ENCODE data around the gene RALGAPA2. TPM values are rescaled to one million over a fixed set of nuclear protein-coding genes. Genes with fewer than 3 reads are reported as not detected.

Gene RALGAPA2
- total RNA-seq, 1 experiment from 2014 or later: 9.8 TPM

DNA sequence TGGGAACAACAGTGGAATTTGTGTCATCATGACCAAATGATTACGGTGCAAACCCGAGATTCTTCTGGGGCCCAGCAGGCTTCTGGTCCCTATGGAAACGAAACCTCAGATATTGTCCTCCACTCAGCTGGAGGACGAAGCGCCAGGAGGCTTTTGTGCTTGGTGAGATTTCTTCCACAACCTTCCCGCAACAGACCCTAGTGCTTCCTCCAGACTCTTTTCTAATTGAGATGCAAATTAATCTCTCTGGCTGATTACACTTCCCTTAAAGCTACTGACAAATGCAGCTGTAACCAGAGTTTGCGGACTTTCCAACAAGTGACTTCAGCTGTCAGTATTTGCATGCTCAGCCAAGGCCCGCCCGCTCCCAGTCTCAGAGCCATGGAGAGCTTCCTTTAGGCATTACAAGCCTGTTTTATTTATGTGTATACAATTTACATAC, 248.5 kb downstream of the RALGAPA2 start:
- Mint-ChIP-seq H3K4me3 (ENCODE audit: unreplicated experiment) (no peak overlapping the region), H3K27ac (ENCODE audit: low read depth, unreplicated experiment) (no peak overlapping the region), H3K9me3 (ENCODE audit: unreplicated experiment) (no peaks in the 10 kb centered on the region), H3K36me3 (ENCODE audit: insufficient read depth, unreplicated experiment) (peaks cover 13% of the 10 kb centered on the region), H3K4me1 (ENCODE audit: insufficient read depth, unreplicated experiment) (peaks cover 7% of the 10 kb centered on the region), H3K27me3 (ENCODE audit: insufficient read depth, unreplicated experiment) (no peaks in the 10 kb centered on the region)
- intact Hi-C loops (cut with micrococcal nuclease): loop anchor here (2.0 kb wide), 1 partner anchor 105 kb away; no protein-coding TSS in a partner anchor
- no peak for DNase-seq (ENCODE audit: unreplicated experiment)
- TF ChIP-seq, protein P1, sequence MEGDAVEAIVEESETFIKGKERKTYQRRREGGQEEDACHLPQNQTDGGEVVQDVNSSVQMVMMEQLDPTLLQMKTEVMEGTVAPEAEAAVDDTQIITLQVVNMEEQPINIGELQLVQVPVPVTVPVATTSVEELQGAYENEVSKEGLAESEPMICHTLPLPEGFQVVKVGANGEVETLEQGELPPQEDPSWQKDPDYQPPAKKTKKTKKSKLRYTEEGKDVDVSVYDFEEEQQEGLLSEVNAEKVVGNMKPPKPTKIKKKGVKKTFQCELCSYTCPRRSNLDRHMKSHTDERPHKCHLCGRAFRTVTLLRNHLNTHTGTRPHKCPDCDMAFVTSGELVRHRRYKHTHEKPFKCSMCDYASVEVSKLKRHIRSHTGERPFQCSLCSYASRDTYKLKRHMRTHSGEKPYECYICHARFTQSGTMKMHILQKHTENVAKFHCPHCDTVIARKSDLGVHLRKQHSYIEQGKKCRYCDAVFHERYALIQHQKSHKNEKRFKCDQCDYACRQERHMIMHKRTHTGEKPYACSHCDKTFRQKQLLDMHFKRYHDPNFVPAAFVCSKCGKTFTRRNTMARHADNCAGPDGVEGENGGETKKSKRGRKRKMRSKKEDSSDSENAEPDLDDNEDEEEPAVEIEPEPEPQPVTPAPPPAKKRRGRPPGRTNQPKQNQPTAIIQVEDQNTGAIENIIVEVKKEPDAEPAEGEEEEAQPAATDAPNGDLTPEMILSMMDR (IDR thresholded peaks at IDR 0.05; ENCODE audit: unreplicated experiment): no peak
- BruUV-seq (replicated peaks): no TSS peak
- CTCF ChIA-PET: interaction anchor here (1.0 kb wide), 1 partner anchor 11 kb away, joined by 3 read pairs; no protein-coding TSS in a partner anchor
- POLR2A ChIA-PET: no interaction called here

GRCh38 chr20:20462185-20462584, 250.3 kb downstream of the RALGAPA2 start:
- Mint-ChIP-seq H3K27ac (ENCODE audit: low read depth, unreplicated experiment) (no peak overlapping the region), H3K36me3 (ENCODE audit: insufficient read depth, unreplicated experiment) (peaks cover 6% of the 10 kb centered on the region), H3K4me1 (ENCODE audit: insufficient read depth, unreplicated experiment) (peaks cover 13% of the 10 kb centered on the region), H3K9me3 (ENCODE audit: unreplicated experiment) (no peaks in the 10 kb centered on the region), H3K4me3 (ENCODE audit: unreplicated experiment) (no peak overlapping the region), H3K27me3 (ENCODE audit: insufficient read depth, unreplicated experiment) (no peaks in the 10 kb centered on the region)
- ChIA-PET CTCF (no interaction called here), POLR2A (no interaction called here)
- TF ChIP-seq, protein P1 (IDR thresholded peaks at IDR 0.05; ENCODE audit: unreplicated experiment): no peak
- intact Hi-C loops (cut with micrococcal nuclease): no loop called here
- no TSS peak for BruUV-seq (replicated peaks)
- no peak for DNase-seq (ENCODE audit: unreplicated experiment)

DNA sequence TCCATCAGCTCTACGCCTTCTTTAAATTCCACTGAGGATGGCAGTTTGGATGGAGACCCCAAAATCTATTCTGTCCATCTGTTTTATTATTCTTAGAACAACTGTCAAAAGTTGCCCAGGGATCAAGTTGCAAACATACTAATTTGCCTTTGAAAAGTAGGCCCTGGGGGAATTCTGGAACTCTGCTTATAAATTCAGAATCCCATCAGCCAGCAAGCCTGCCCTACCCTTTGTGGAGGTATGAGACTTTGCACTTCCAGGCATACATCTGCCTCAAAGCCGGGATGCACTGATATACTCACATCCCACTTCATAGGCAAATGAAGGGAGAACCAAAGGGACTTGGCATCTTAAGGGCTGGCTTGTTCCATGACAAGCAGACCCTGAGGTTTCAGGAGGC, 250.9 kb downstream of the RALGAPA2 start:
- H3K27ac Mint-ChIP-seq (ENCODE audit: low read depth, unreplicated experiment): no peak overlapping the region
- H3K36me3 Mint-ChIP-seq (ENCODE audit: insufficient read depth, unreplicated experiment): peaks cover 6% of the 10 kb centered on the region
- TF ChIP-seq, protein P1 (IDR thresholded peaks at IDR 0.05; ENCODE audit: unreplicated experiment): no peak
- no TSS peak for BruUV-seq (replicated peaks)
- H3K27me3 Mint-ChIP-seq (ENCODE audit: insufficient read depth, unreplicated experiment): no peaks in the 10 kb centered on the region
- ChIA-PET CTCF (interaction anchor here (0.5 to 1.5 kb wide), 2 partner anchors 14 to 91 kb away, joined by 3 read pairs; no protein-coding TSS in a partner anchor), POLR2A (interaction anchor here (0.5 to 0.6 kb wide), 2 partner anchors 20 to 91 kb away, joined by 3 to 4 read pairs; no protein-coding TSS in a partner anchor)
- no peaks in the 10 kb centered on the region for H3K9me3 Mint-ChIP-seq (ENCODE audit: unreplicated experiment)
- intact Hi-C loops (cut with micrococcal nuclease): no loop called here
- no peak overlapping the region for H3K4me3 Mint-ChIP-seq (ENCODE audit: unreplicated experiment)
- no peak for DNase-seq (ENCODE audit: unreplicated experiment)
- peaks cover 9% of the 10 kb centered on the region for H3K4me1 Mint-ChIP-seq (ENCODE audit: insufficient read depth, unreplicated experiment)

- no peak overlapping the region for H3K27ac Mint-ChIP-seq (ENCODE audit: low read depth, unreplicated experiment)
- no peaks in the 10 kb centered on the region for H3K9me3 Mint-ChIP-seq (ENCODE audit: unreplicated experiment)
- intact Hi-C loops (cut with micrococcal nuclease): no loop called here
- no TSS peak for BruUV-seq (replicated peaks)
- ChIA-PET POLR2A (interaction anchor here (0.8 to 0.9 kb wide), 2 partner anchors 9 to 70 kb away, joined by 3 read pairs; no protein-coding TSS in a partner anchor), CTCF (interaction anchor here (0.8 kb wide), 1 partner anchor 10 kb away, joined by 3 read pairs; no protein-coding TSS in a partner anchor)
- peaks cover 6% of the 10 kb centered on the region for H3K4me1 Mint-ChIP-seq (ENCODE audit: insufficient read depth, unreplicated experiment)
- no peak for DNase-seq (ENCODE audit: unreplicated experiment)
- H3K36me3 Mint-ChIP-seq (ENCODE audit: insufficient read depth, unreplicated experiment): peaks cover 6% of the 10 kb centered on the region
- TF ChIP-seq, protein P1 (IDR thresholded peaks at IDR 0.05; ENCODE audit: unreplicated experiment): no peak
- no peak overlapping the region for H3K4me3 Mint-ChIP-seq (ENCODE audit: unreplicated experiment)
- no peaks in the 10 kb centered on the region for H3K27me3 Mint-ChIP-seq (ENCODE audit: insufficient read depth, unreplicated experiment)
Measured at GRCh38 chr20:20459726-20460125, 252.7 kb downstream of the RALGAPA2 start.

Data from MCF 10A (cell line).